NCI-H82 (cell line): Measurements from ENCODE around the gene NAV1.
"Not testable (repeated sequence)": the region's sequence is repeated elsewhere in the genome, so short reads cannot be mapped to it uniquely, and the experiment has no call there.

Source experiments
- DNase-seq: peaks from one replicate; lab custom pipeline; 2025; lab: John Stamatoyannopoulos, UW

NAV1 gene

GRCh38 chr1:201538612-201539551 is at the start of gene NAV1:
TSS of gene NAV1 (plus strand) at chr1:201539127. CDS start at chr1:201622885, 83,758 bp downstream.
- peak; percentile 64 for DNase-seq

GRCh38 chr1:201489643-201490261 is 49.2 kb upstream of the NAV1 start:
- DNase-seq: no peak

- no peak for DNase-seq
Observed at GRCh38 chr1:201490708-201491131, 48.2 kb upstream of the NAV1 start.

GRCh38 chr1:201491896-201492511 is 46.9 kb upstream of the NAV1 start:
- DNase-seq: no peak

- DNase-seq: not testable (repeated sequence)
Observed at GRCh38 chr1:201493026-201493656, 45.8 kb upstream of the NAV1 start.

GRCh38 chr1:201493757-201494617 is 44.9 kb upstream of the NAV1 start:
- no peak for DNase-seq

GRCh38 chr1:201495551-201496295 is 43.2 kb upstream of the NAV1 start:
- DNase-seq: peak; percentile 87

GRCh38 chr1:201496296-201496690 is 42.6 kb upstream of the NAV1 start:
- peak; percentile 39 for DNase-seq

- DNase-seq: no peak
Observed at GRCh38 chr1:201497935-201498509, 40.9 kb upstream of the NAV1 start.

- DNase-seq: no peak
Observed at GRCh38 chr1:201498621-201499020, 40.3 kb upstream of the NAV1 start.

GRCh38 chr1:201499191-201499590 is 39.7 kb upstream of the NAV1 start:
- DNase-seq: no peak

GRCh38 chr1:201499795-201500669 is 38.9 kb upstream of the NAV1 start:
- no peak for DNase-seq

- DNase-seq: no peak
Observed at GRCh38 chr1:201500670-201501120, 38.2 kb upstream of the NAV1 start.

- no peak for DNase-seq
Observed at GRCh38 chr1:201501144-201501543, 37.8 kb upstream of the NAV1 start.

- DNase-seq: peak; percentile 45
Observed at GRCh38 chr1:201501812-201502510, 37.0 kb upstream of the NAV1 start.

- DNase-seq: no peak
Observed at GRCh38 chr1:201502511-201502857, 36.4 kb upstream of the NAV1 start.

GRCh38 chr1:201503397-201504176 is 35.3 kb upstream of the NAV1 start:
- DNase-seq: no peak

- no peak for DNase-seq
Observed at GRCh38 chr1:201504179-201504631, 34.7 kb upstream of the NAV1 start.
